Putamen (tissue), 1 donor: ENCODE data around the gene NPB.

Source experiments
- DNase-seq: peaks from one replicate; pipeline ENCODE4 v3.0.0-alpha.2; 2016; ENCODE audit warnings: low spot score

NPB gene

GRCh38 chr17:81941484-81942166 is 39.6 kb downstream of the NPB start:
- peak; percentile 50 for DNase-seq

GRCh38 chr17:81942167-81942553 is 40.1 kb downstream of the NPB start:
- DNase-seq = no peak

DNA sequence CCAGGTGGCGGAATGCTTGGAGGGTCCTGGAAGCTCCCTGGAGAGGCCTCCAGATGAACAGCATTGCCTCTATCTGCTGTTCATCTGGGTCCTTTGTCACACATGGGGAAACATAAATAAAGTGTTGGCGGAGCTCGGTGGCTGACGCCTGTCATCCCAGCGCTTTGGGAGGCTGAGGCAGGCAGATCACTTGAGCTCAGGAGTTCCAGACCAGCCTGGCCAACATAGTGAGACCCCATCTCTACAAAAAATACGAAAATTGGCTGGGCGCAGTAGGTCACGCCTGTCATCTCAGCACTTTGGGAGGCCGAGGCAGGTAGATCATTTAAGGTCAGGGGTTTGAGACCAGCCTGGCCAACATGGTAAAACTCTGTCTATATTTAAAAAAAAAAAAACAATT is 42.8 kb downstream of the NPB start:
- DNase-seq = no peak

- no peak for DNase-seq
These were observed 45.2 kb downstream of the NPB start, which contains the start of gene MYADML2 for GRCh38 chr17:81947189-81947588. TSS of gene MYADML2 (minus strand) at chr17:81947233. CDS start at chr17:81941741, 5,492 bp downstream.

DNA sequence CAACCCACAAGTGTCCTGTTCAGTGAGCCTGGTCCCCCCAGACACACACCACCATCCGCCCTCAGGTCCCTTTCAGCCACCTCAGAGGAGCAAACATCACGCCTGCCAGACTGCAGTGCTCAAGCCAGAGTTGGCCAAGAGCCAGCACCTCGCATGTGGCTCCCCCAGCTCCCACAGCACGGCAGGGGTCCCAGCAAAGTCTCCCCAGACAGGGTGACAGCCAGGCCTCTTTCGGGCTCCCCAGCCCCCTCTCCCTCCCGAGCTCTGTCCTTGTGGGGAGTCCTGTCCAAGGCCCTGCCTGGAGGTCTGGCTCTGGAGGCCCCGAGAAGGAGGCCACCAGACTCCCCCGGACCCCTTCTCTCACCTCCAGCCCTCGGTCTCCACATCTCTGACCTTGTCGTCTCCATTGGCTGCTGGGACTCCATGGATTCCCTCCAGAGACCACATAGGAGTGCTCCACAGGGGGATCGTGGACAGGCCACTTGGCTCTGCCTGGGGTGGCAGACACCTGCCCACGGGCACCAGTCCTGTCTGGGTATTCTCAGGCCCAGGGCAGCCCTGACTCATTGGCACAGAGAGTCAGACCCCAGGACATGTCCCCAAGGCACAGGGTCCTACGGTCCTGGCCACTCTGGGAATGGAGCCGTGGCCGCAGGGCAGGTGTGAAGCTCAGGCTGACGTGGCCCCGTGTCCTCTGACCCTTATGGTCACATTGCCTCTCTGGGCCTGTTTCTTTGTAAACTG is 46.8 kb downstream of the NPB start:
- DNase-seq = no peak

DNA sequence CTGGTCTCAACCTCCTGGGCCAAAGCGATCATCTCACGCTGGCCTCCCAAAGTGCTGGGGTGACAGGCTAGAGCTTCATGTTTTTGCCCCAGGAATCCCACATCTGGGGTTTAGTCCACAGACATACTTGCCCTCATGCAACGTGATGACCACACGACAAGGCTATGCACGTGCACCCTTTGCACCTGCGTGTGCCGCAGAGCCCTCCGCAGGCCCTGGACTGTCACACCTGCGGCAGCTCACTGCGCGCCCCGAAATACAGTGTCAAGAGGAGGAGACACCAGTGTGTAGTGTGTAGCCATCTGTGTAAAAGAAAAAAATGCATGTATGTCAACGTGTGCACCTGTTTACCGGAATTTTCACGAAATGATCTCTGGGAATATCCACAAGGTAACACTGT is 48.5 kb downstream of the NPB start:
- DNase-seq = no peak

DNA sequence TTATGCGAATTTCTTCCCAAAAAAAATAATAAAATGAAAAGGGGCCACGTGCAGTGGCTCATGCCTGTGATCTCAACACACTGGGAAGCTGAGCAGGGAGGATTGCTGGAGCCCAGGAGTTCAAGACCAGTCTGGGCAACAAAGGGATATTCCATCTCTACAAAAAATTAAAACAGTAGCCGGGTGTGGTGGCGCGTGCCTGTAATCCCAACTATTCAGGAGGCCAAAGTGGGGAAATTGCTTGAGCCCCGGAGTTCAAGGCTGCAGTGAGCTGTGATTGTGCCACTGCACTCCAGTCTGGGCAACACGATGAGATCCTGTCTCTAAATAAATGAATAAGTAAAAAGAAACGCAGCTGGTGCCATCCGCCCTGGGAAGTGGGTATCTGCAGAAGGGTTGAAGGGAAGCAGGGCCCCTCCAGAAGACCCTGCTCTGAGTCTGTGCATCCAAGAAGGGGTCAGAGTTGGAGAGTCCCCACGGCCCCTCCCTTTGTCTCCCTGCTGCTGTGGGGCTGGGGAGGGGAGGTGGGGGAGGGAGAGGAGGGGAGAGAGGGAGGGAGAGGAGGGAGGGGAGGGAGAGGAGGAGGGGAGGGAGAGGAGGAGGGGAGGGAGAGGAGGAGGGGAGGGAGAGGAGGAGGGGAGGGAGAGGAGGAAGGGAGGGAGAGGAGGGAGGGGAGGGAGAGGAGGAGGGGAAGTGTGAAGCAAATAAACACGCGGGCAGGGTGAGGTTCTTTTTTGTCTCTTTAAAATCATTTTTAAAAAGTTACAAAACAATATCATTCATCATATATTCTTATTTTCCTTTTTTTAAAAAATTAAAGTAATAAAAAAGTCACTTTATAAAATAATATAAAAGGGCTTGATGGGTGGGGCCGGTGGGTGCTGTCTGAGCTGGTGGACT is 50.0 kb downstream of the NPB start:
- no peak for DNase-seq
